ENCODE data around the gene ATP10B.

DNA sequence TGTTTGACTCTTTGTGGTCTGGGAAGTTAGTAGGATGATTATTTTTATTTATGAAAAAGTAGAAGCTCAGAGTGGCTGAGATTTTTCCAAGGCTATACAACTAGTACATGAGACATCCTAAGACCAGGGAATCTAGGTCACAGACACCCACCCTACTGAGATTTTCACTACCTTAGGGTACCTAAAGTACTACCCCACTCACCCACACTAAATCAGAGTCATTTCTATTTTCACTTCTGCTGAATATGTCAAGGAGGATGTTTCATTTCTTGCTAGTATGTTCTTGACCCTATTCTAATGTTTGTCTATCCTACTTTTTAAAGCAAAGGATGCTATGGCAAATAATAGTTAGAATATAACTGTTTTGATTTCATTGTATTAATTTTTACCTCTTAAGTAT is 206.0 kb downstream of the ATP10B start:
- TF ChIP-seq, protein P1, sequence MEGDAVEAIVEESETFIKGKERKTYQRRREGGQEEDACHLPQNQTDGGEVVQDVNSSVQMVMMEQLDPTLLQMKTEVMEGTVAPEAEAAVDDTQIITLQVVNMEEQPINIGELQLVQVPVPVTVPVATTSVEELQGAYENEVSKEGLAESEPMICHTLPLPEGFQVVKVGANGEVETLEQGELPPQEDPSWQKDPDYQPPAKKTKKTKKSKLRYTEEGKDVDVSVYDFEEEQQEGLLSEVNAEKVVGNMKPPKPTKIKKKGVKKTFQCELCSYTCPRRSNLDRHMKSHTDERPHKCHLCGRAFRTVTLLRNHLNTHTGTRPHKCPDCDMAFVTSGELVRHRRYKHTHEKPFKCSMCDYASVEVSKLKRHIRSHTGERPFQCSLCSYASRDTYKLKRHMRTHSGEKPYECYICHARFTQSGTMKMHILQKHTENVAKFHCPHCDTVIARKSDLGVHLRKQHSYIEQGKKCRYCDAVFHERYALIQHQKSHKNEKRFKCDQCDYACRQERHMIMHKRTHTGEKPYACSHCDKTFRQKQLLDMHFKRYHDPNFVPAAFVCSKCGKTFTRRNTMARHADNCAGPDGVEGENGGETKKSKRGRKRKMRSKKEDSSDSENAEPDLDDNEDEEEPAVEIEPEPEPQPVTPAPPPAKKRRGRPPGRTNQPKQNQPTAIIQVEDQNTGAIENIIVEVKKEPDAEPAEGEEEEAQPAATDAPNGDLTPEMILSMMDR (IDR thresholded peaks at IDR 0.05; ENCODE audit: poor library complexity): no peak
- no peak for TF ChIP-seq EZH2 (IDR thresholded peaks at IDR 0.05; ENCODE audit: borderline replicate concordance)
- no peak for TF ChIP-seq EZH2phosphoT487 (IDR thresholded peaks at IDR 0.05; ENCODE audit: low read depth, severe bottlenecking, unreplicated experiment)

All from hepatocyte (in vitro differentiated cells).